ENCODE measurements around the gene GABRR1. TPM values are rescaled to one million over a fixed set of nuclear protein-coding genes. Genes with fewer than 3 reads are reported as not detected.

The GABRR1 gene
- total RNA-seq, 2 experiments from 2014 or later, result not detected

DNA sequence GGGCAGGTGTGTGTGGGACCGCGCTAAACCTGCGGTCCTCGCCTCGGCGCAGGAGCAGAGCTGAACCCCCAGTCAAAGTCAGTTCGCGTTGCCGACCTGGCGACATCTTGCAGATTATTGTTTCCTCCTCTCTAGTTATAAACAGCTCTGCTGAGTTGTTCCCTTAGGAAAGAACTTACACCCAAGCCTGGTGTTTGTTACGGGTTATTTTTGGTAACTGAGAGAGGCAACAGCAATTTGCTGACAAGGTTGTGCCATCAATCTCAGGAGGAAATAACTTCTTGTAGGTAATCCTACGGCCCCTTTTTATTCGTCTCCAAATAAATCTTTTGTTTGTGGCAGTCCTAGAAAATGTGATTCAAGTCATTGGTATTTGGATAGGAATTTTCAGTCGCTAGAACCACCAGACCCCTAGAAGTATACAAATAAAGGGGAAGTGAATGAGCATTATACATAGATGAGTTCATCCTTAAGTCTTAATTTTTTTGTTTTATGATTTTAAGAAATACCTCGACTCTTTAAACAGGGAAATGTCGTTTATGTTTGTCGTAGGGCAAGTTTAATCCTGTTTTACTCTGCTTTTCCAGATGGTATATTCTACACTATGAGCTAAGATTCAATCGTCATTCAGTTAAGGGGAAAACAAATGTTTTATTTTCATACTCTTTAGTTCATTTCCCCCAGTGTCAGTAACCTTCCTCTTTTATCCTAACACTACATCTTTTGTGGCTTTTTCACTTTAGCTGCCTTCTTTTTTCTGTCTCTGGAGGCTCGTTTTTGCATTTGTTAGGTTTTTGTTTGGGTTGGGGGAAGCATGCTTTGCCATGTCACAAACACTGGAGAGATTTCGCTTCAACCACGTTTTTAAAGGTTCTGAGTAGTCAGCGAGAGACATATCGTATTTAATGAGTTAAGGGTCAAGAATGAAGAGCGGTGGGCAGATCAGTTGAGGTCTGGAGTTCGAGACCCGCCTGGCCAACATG is 70.1 kb downstream of the GABRR1 start:
- peaks cover 2% of the 10 kb centered on the region for H3K27me3 Mint-ChIP-seq
- peak overlapping the region; percentile 82 for H3K4me3 Mint-ChIP-seq
- ChIA-PET POLR2A (interaction anchor here (0.6 to 8.0 kb wide), 10 partner anchors 8 to 1430 kb away, joined by 3 to 108 read pairs (median 4); partner anchors contain the start of gene PNRC1), CTCF (interaction anchor here (1.2 to 3.8 kb wide), 5 partner anchors 10 to 164 kb away, joined by 3 to 22 read pairs (median 6); partner anchors contain the start of gene PNRC1)
- peak; percentile 38 for DNase-seq
- H3K36me3 Mint-ChIP-seq (ENCODE audit: low read depth), result peaks cover 30% of the 10 kb centered on the region
- TF ChIP-seq, protein P1, sequence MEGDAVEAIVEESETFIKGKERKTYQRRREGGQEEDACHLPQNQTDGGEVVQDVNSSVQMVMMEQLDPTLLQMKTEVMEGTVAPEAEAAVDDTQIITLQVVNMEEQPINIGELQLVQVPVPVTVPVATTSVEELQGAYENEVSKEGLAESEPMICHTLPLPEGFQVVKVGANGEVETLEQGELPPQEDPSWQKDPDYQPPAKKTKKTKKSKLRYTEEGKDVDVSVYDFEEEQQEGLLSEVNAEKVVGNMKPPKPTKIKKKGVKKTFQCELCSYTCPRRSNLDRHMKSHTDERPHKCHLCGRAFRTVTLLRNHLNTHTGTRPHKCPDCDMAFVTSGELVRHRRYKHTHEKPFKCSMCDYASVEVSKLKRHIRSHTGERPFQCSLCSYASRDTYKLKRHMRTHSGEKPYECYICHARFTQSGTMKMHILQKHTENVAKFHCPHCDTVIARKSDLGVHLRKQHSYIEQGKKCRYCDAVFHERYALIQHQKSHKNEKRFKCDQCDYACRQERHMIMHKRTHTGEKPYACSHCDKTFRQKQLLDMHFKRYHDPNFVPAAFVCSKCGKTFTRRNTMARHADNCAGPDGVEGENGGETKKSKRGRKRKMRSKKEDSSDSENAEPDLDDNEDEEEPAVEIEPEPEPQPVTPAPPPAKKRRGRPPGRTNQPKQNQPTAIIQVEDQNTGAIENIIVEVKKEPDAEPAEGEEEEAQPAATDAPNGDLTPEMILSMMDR (IDR thresholded peaks at IDR 0.05), result no peak
- H3K9me3 Mint-ChIP-seq, result no peaks in the 10 kb centered on the region
- no peak for ATAC-seq
- H3K27ac Mint-ChIP-seq, result peak overlapping the region; percentile 67
- H3K4me1 Mint-ChIP-seq (ENCODE audit: low read depth), result peaks cover 33% of the 10 kb centered on the region
- intact Hi-C loops (cut with micrococcal nuclease), result loop anchor here (10.0 kb wide), 1 partner anchor 162 kb away; no protein-coding TSS in a partner anchor

DNA sequence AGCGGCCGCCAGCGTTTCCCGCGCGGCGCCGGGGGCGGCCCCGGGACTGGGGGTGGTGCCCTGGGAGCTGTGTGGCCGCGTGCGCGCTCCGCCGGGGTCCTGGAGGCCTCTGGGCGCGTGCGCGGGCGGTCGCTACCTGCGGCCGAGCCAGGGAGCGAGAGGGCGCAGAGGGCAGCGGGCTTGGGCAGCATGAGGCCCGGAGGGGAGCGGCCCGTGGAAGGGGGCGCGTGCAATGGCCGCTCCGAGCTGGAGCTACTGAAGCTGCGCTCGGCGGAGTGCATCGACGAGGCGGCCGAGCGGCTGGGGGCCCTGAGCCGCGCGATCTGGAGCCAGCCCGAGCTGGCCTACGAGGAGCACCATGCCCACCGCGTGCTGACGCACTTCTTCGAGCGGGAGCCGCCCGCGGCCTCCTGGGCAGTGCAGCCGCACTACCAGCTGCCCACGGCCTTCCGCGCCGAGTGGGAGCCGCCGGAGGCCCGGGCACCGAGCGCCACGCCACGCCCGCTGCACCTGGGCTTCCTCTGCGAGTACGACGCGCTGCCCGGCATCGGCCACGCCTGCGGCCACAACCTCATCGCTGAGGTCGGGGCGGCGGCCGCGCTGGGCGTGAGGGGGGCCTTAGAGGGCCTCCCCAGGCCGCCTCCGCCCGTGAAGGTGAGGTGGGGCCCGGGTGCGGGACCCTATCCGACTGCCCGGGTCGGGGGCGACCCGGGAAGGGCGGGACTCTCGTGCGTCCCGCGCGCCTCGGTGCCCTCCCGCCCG is 71.0 kb downstream of the GABRR1 start, which contains the start of gene PM20D2:
Gene PM20D2 (plus strand): TSS at position 100 of the 762 bp plus-strand sequence. CDS start 90 bp downstream, at position 190.
- H3K36me3 Mint-ChIP-seq (ENCODE audit: low read depth), result peaks cover 26% of the 10 kb centered on the region
- no peaks in the 10 kb centered on the region for H3K9me3 Mint-ChIP-seq
- H3K27me3 Mint-ChIP-seq, result peaks cover 2% of the 10 kb centered on the region
- peak within 1 kb of the TSS; percentile 98 for H3K27ac Mint-ChIP-seq
- peak within 1 kb of the TSS; percentile 88 for H3K4me3 Mint-ChIP-seq
- intact Hi-C loops (cut with micrococcal nuclease), result loop anchor here (2.0 to 10.0 kb wide), 2 partner anchors 65 to 161 kb away; partner anchors contain the start of gene PNRC1
- ChIA-PET CTCF (interaction anchor here (1.0 to 3.8 kb wide), 10 partner anchors 9 to 183 kb away, joined by 3 to 22 read pairs (median 4); partner anchors contain the start of genes PNRC1 and RNGTT), POLR2A (interaction anchor here (0.6 to 8.0 kb wide), 11 partner anchors 8 to 1431 kb away, joined by 3 to 108 read pairs (median 3); partner anchors contain the start of gene PNRC1)
- ATAC-seq (peak; percentile 82), DNase-seq (peak; percentile 79)
- TF ChIP-seq, protein P1 (IDR thresholded peaks at IDR 0.05), result no peak
- peaks cover 33% of the 10 kb centered on the region for H3K4me1 Mint-ChIP-seq (ENCODE audit: low read depth)

DNA sequence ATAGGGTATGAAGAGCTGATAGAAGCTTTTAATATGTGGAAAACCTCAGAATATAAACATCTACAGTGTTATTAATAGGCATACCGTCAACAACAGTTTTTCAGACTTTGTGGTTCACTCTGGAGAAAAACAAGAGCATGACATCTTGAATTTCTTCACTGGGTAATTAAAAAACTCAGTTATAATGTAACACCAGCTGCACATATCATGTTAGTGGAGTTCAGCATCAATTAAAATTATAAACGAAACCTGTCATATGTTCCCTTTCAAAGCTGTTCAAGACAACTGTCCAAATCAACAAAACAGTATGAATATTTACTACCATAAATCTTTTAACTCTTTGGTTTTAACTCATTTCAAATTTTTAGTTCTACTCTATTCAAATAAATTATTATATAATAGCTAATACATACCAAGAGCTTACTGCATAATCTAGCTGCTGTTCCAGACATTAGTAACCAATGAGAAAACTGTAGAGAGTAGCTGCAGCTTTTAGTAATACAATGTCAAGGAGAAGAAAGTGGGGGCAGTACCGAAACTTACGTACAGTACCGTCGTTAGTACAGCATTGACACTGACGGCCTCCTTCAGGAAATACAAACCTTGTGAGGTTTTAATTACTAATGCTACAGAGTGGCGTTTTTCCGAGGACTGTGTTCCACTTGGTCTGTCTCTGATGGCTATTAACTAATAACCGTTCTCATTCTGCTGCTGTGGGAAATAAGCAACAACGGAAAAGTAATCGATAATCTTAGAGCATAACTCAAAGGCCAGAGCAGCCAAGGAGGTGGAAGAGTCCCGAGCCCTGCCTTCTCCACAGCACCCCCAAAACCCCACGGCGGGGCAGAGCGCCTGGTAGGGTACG is 71.8 kb downstream of the GABRR1 start:
- ATAC-seq (peak; percentile 81), DNase-seq (peak; percentile 73)
- ChIA-PET POLR2A (interaction anchor here (0.9 to 8.0 kb wide), 10 partner anchors 9 to 206 kb away, joined by 3 to 108 read pairs (median 4); partner anchors contain the start of gene PNRC1), CTCF (interaction anchor here (0.7 to 3.8 kb wide), 13 partner anchors 8 to 270 kb away, joined by 3 to 22 read pairs (median 4); partner anchors contain the start of genes PNRC1 and RNGTT)
- Mint-ChIP-seq H3K36me3 (ENCODE audit: low read depth) (peaks cover 26% of the 10 kb centered on the region), H3K27ac (peak overlapping the region; percentile 98), H3K4me1 (ENCODE audit: low read depth) (peaks cover 33% of the 10 kb centered on the region), H3K4me3 (peak overlapping the region; percentile 88), H3K27me3 (peaks cover 2% of the 10 kb centered on the region), H3K9me3 (no peaks in the 10 kb centered on the region)
- TF ChIP-seq, protein P1 (IDR thresholded peaks at IDR 0.05), result no peak
- intact Hi-C loops (cut with micrococcal nuclease), result loop anchor here (2.0 to 10.0 kb wide), 2 partner anchors 65 to 161 kb away; partner anchors contain the start of gene PNRC1

DNA sequence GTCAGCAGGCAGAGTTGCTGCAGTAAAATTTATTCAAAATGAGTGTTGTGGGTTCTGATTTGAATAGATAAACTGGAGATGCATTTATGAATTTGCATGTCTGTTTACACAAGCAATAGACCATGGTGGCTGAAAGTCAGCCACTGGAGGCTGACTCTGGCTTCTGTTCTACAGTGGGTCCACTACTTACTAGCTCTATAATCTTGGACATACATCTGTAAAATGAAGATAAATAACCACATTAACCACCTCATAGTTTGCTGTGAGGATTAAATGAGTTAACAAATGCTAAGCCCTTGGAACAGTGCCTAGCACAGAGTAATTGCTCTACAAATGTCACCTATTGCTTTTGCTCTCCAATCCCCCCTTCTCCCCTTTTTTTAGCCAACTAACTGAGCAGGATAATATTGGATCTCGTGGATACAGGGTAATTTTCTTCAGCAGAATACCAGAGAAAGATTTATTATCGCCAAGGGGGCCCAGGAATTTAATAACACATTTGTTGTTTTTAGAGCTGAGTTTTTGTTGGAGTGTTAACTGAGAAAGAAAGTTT is 72.7 kb downstream of the GABRR1 start:
- POLR2A ChIA-PET, result interaction anchor here (1.0 to 8.0 kb wide), 3 partner anchors 11 to 161 kb away, joined by 3 to 108 read pairs (median 4); partner anchors contain the start of gene PNRC1
- Mint-ChIP-seq H3K36me3 (ENCODE audit: low read depth) (peaks cover 17% of the 10 kb centered on the region), H3K27ac (no peak overlapping the region), H3K4me1 (ENCODE audit: low read depth) (peaks cover 33% of the 10 kb centered on the region), H3K27me3 (peaks cover 2% of the 10 kb centered on the region), H3K9me3 (no peaks in the 10 kb centered on the region), H3K4me3 (no peak overlapping the region)
- no peak for ATAC-seq
- TF ChIP-seq, protein P1 (IDR thresholded peaks at IDR 0.05), result no peak
- CTCF ChIA-PET, result interaction anchor here (1.2 to 3.8 kb wide), 7 partner anchors 12 to 227 kb away, joined by 3 to 22 read pairs (median 4); partner anchors contain the start of gene PNRC1
- no peak for DNase-seq
- intact Hi-C loops (cut with micrococcal nuclease), result loop anchor here (2.0 to 10.0 kb wide), 2 partner anchors 64 to 160 kb away; partner anchors contain the start of gene PNRC1

Data from activated CD8-positive, alpha-beta T cell treated with anti-CD3 and anti-CD28 coated beads for 36 hours (primary cell).